BE2C (cell line): Measurements from ENCODE around the gene PCSK6.

ENCODE experiments used
- DNase-seq: peaks from one replicate; pipeline ENCODE4 v3.0.0-alpha.2; 2020
- H3K27me3 ChIP-seq: fragments of 250-450 bp; sonication (Bioruptor Pico); 2 replicates; pipeline ENCODE4 v1.5.1; 2020; ENCODE audit warnings: mild to moderate bottlenecking
- H3K36me3 ChIP-seq: fragments of 250-450 bp; sonication (Bioruptor Pico); 2 replicates; pipeline ENCODE4 v1.5.1; 2020; ENCODE audit warnings: mild to moderate bottlenecking
- H3K4me1 ChIP-seq: fragments of 250-450 bp; sonication (Bioruptor Pico); 2 replicates; pipeline ENCODE4 v1.5.1; 2020
- H3K4me3 ChIP-seq: 2 replicates; pipeline ENCODE4 v1.5.1; 2011; ENCODE audit warnings: low read depth, low read length
- H3K9me3 ChIP-seq: fragments of 250-450 bp; sonication (Bioruptor Pico); 2 replicates; pipeline ENCODE4 v1.5.1; 2020
- TF ChIP-seq, protein P1 (sequence below): IDR thresholded peaks from 2 replicates; pipeline ENCODE4 v1.5.1; 2012; ENCODE audit warnings: mild to moderate bottlenecking, low read depth, low read length

PCSK6 gene

DNA sequence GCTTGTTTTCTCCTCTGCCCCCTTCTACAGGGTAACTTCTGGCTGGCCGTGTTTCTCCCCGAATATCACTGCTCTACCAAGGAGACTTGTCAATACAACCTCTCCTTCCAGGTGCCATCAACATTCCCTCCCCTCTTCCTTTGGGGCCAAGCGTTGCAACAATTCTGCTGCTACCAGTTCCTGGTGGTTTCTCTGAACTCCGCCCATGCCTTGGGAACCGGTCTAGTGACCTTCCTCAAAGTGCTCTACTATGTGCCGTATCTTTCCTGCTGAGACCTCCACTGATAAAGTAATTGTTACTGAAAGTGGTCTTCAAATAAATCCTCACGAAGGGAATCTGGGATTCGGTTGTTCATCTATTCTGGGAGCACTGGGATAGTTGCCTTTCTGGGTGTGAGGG is 26.2 kb downstream of the PCSK6 start:
- Histone ChIP-seq H3K4me3 (no peak overlapping the region), H3K36me3 (no peaks in the 10 kb centered on the region), H3K27me3 (no peaks in the 10 kb centered on the region), H3K9me3 (no peaks in the 10 kb centered on the region), H3K4me1 (no peaks in the 10 kb centered on the region)
- DNase-seq = no peak
- TF ChIP-seq, protein P1, sequence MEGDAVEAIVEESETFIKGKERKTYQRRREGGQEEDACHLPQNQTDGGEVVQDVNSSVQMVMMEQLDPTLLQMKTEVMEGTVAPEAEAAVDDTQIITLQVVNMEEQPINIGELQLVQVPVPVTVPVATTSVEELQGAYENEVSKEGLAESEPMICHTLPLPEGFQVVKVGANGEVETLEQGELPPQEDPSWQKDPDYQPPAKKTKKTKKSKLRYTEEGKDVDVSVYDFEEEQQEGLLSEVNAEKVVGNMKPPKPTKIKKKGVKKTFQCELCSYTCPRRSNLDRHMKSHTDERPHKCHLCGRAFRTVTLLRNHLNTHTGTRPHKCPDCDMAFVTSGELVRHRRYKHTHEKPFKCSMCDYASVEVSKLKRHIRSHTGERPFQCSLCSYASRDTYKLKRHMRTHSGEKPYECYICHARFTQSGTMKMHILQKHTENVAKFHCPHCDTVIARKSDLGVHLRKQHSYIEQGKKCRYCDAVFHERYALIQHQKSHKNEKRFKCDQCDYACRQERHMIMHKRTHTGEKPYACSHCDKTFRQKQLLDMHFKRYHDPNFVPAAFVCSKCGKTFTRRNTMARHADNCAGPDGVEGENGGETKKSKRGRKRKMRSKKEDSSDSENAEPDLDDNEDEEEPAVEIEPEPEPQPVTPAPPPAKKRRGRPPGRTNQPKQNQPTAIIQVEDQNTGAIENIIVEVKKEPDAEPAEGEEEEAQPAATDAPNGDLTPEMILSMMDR = no peak

DNA sequence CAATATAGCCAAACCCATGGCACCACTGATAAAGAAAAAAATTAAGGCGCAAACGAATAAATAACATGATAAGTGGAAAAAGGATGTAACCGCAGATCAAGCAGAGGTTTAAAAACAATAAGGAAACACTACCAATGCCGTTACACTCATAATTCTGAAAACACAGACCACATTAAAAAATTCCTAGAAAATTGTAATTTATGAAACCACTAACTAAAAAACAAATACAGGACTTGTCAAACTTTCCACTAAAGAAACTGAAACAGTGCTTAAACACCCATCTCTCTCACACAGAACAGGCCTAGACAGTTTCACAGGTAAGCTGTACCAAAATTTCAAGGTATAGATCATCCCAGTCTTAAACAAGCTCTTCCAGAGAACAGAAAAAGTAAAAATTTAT is 28.4 kb downstream of the PCSK6 start:
- no peaks in the 10 kb centered on the region for H3K9me3 ChIP-seq
- no peak overlapping the region for H3K4me3 ChIP-seq
- no peaks in the 10 kb centered on the region for H3K36me3 ChIP-seq
- no peak for DNase-seq
- TF ChIP-seq, protein P1 = no peak
- H3K4me1 ChIP-seq = 0 out of 2 replicates have a peak, but pooled peaks cover under 1% of the 10 kb centered on the region
- H3K27me3 ChIP-seq = no peaks in the 10 kb centered on the region

DNA sequence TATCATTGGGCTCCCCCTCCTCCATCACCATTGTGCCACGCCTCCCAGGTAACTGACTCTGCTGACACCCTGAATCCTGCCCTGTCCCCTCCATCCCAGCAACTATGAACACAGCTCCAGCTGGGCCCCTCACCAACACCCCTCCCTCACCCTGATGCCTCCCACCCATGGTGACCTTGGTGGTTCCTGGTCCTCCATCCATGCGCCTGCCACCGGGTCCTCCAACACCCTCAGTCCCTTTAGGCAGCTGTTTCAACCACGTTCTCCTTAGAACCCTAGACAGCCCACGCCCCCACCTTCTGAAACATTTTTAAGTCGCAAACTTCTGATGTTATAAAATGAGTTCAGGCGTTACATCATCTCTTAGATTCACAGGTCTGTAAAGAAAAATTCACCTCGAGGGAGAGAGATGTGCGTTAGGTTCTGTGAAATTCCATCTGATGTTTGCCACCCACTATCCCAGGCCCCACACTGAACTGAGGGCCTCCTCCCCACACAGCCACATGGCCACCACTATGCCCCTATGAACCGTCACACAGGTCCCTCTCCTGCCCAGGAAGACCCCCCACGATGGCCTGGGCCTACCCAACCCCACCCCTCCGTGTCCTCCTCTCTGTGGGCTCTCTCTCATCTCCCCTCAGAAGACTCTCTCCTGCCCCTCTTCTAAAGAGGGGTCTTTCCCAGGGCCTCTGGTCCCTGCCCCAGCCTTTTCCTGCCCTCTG is 29.8 kb downstream of the PCSK6 start:
- DNase-seq = no peak
- no peak overlapping the region for H3K4me3 ChIP-seq
- no peaks in the 10 kb centered on the region for H3K27me3 ChIP-seq
- H3K4me1 ChIP-seq = peaks cover 11% of the 10 kb centered on the region
- H3K36me3 ChIP-seq = no peaks in the 10 kb centered on the region
- H3K9me3 ChIP-seq = no peaks in the 10 kb centered on the region
- TF ChIP-seq, protein P1 = no peak

DNA sequence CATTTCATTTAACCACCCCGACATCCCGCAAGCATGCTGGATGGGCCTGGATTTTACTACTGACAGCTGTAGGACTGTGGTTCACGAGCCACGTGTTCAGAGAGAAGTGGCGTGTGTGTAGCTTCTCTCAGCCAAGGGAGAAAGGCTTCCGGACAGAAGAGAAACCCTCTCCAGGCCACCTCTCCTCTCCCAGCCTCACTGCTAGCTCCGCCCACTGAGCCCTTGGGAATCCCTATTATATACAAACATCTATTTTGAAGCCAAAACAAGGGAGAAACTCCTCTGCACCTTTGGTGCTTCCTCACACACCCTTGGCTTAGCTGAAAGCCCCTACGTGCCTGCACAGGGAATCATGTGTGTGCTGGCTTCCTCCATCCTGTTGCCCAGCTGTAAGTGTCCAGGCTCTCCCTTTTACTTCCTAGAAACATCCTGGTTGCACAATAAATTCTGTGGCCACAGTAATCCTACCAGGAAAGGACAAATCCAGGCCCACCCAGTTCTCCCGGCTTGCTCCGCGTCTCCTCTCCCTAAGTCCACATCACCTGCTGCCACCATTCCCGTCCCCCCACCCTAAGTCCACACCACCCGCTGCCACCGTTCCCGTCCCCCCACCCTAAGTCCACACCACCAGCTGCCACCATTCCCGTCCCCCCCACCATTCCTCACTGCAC is 30.5 kb downstream of the PCSK6 start:
- TF ChIP-seq, protein P1 = no peak
- no peak for DNase-seq
- H3K27me3 ChIP-seq = no peaks in the 10 kb centered on the region
- H3K36me3 ChIP-seq = no peaks in the 10 kb centered on the region
- H3K4me1 ChIP-seq = peaks cover 11% of the 10 kb centered on the region
- no peak overlapping the region for H3K4me3 ChIP-seq
- no peaks in the 10 kb centered on the region for H3K9me3 ChIP-seq

DNA sequence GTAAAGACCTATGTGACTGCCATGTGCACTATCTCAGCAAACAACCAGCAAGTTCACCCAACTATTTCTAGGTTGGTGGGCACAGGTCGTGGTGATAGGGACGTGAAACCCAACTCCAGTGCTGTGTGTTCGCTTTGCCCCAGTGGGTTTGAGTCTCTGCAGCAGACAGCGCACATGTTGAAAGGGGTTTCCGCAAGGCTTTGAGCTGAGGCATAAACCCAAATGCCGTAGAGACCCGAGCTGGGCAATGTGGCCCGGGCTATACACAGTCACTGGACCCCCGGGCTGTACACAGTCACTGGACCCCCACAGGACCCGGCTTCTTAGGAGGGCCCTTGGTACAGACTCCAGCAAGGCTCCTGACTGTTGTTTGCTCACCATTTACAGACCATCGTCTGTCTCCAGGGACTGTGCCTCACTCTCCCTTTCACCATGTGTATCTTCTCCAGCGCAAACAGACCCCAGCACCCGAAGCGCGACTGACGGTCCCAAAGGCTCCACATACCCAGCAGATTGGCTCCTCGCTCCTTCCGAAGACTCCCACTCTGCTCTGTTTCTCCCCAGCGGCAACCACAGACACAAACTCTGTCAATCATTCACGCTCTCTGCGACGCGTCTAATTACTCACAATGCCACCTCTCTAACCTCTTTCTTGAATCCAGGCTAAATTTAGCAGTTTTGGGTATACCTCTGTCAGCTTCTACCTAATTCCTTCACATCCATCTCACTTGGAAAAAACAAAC is 31.2 kb downstream of the PCSK6 start:
- Histone ChIP-seq H3K4me1 (peaks cover 13% of the 10 kb centered on the region), H3K4me3 (no peak overlapping the region), H3K36me3 (no peaks in the 10 kb centered on the region), H3K9me3 (no peaks in the 10 kb centered on the region), H3K27me3 (no peaks in the 10 kb centered on the region)
- no peak for DNase-seq
- TF ChIP-seq, protein P1 = no peak
